ENCODE measurements around the gene ILF2.

The ILF2 gene

DNA sequence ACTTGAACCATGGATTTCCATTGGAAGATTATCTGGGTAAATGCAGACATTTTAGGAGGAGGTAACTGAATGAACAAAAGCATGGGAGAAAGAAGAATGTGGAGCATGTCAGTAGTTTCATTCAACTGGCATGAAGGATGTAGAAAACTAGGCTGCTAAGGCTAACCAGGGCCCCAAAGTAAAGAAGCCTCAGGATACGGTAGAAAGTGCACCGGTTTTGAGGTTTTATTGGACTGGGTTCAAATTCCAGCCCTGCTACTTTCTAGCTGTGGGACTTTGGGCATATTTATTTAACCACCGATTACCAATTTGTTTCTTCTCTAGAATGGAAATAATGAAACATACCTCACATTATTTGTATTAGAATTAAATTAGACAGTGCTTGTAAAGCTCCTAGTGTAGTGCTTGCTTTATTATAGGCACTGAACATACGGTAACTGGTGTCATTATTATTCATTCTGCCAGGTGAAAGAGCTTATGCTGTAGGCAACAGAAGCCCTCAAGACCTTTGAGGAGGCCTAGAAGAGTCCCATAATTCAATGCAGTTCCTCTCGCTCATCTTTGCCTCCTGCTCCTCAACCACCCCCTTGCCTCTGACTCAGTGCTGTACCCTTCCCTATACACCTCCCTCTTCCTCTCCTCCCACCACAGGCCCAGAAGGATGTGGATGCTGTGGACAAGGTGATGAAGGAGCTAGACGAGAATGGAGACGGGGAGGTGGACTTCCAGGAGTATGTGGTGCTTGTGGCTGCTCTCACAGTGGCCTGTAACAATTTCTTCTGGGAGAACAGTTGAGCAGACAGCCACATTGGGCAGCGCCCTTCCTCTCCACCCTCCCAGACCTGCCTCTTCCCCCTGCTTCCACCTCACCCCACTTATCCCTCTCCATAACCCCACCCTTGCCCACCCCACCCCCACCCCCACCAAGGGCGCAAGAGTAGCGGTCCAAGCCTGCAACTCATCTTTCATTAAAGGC, 39.5 kb downstream of the ILF2 start:
- no peak for TF ChIP-seq ZNF274 (IDR thresholded peaks at IDR 0.05; ENCODE audit: low read depth, low read length)
- H3K4me3 ChIP-seq (ENCODE audit: low read length): no peak overlapping the region

DNA sequence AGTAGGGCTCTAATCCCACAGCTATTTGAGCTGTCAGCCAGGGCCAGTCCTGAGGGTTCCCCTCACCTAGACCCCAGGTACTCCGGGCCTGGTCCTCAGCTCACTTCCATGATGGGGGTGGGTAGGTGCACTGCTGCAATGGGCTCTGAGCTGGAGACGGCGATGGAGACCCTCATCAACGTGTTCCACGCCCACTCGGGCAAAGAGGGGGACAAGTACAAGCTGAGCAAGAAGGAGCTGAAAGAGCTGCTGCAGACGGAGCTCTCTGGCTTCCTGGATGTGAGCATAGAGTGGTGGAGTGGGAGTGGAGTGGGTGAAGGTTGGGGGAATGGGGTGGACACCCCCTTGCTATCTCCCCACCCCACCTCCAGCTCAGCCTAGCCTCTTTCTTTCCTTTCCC, 40.4 kb downstream of the ILF2 start:
- TF ChIP-seq ZNF274 (IDR thresholded peaks at IDR 0.05; ENCODE audit: low read depth, low read length): no peak
- no peak overlapping the region for H3K4me3 ChIP-seq (ENCODE audit: low read length)

- TF ChIP-seq ZNF274 (IDR thresholded peaks at IDR 0.05; ENCODE audit: low read depth, low read length): no peak
- H3K4me3 ChIP-seq (ENCODE audit: low read length): no peak overlapping the region
Observed at GRCh38 chr1:153629971-153630370, 40.8 kb downstream of the ILF2 start.

DNA sequence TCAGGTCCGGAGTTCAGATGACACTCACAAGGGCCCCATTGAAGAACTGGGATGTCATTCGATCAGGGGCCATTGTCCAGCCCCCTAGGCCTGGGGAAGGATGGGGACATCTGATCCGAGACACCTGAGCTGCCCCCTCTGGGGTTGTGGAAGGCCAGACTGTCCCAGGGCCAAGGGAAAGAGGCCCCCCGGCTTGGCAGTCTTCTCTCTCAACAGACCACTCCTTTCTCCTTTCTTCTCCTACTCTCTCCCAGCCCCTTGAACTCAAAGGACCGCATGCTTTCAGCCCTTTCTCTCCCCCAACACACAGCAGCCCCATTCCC, 41.5 kb downstream of the ILF2 start:
- H3K4me3 ChIP-seq (ENCODE audit: low read length): no peak overlapping the region
- no peak for TF ChIP-seq ZNF274 (IDR thresholded peaks at IDR 0.05; ENCODE audit: low read depth, low read length)

DNA sequence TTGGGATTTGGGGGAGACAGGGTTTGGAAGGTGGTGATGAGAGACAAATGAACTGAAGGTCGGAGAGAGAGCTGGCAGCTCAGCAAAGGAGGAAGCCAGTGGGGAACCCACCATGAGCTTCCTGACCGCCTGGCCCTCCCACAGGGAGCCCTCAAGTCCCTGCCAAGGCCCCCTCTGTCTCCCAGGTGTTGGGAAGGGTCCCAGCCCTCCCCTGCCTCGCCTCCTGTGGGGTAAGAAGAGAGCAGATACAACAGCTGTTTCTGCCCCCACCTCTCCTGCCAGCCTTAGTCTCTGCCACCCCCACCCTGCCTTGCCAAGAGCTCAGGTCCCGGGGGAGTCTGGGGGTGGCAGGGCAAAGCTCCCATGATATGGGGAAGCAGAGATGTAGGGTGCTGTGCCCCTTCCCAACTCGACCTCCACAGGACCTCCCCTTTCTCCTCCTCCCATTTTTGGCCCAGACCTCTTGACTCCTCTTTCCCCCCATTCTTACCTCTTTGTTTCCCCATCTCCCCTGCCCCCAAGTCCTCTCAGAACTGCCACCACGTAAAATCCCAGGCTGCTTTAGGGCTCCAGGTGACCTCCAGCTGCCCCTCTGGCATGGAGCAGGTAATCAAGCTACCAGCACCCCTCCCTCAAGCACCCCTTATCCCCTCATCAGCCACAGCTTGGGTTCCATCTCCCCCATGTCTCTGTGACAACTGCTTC, 42.0 kb downstream of the ILF2 start:
- H3K4me3 ChIP-seq (ENCODE audit: low read length): no peak overlapping the region

DNA sequence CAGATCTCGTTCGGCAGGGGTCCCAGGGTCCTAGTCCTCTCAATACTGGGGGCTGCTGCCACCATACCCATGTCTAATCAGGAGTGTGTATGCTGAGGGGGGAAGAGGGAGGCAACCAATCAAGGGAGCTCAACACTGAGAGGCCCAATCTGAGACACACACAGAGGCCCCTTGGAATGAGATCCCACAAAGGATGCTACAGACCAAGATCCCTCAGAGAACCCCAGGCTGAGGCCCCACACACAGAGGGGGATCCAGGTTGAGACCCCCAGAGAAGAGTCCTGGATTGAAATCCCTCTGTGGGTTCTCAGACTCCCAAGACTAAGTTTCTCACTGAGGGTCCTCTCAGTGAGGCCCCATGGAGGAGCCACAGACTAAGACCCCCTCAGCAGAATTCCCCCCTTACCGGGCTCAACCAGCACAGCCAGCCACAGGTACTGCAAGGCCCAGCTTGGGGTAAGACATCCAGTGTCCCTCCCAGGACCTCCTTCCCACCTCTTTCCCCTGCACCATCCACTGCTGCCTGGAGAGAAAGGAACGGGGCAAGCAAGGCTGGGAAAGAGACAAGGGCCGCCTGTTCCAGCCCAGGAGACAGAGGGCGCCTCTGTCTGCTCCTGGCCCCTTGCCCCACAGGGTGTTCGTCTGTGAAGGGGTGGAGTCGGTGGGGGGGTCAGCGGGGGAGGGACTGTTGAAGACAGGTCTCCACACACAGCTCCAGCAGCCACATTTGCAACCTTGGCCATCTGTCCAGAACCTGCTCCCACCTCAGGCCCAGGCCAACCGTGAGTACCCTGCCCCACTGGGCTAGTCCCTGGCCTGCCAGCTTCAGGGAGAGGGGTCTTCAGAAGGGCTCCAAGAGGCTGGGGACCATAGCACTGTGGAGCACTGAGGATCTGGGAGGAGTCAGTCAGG, 42.8 kb downstream of the ILF2 start, which contains the start of gene S100A1:
Gene S100A1 (plus strand): TSS at position 720 of the 912 bp plus-strand sequence. CDS start 2,088 bp downstream, outside the sequence.
- no peak for TF ChIP-seq ZNF274 (IDR thresholded peaks at IDR 0.05; ENCODE audit: low read depth, low read length)
- H3K4me3 ChIP-seq (ENCODE audit: low read length): no peak within 1 kb of the TSS

More for the DNA sequence above, 42.0 kb downstream of the ILF2 start:
- TF ChIP-seq ZNF274 (IDR thresholded peaks at IDR 0.05; ENCODE audit: low read depth, low read length): no peak

DNA sequence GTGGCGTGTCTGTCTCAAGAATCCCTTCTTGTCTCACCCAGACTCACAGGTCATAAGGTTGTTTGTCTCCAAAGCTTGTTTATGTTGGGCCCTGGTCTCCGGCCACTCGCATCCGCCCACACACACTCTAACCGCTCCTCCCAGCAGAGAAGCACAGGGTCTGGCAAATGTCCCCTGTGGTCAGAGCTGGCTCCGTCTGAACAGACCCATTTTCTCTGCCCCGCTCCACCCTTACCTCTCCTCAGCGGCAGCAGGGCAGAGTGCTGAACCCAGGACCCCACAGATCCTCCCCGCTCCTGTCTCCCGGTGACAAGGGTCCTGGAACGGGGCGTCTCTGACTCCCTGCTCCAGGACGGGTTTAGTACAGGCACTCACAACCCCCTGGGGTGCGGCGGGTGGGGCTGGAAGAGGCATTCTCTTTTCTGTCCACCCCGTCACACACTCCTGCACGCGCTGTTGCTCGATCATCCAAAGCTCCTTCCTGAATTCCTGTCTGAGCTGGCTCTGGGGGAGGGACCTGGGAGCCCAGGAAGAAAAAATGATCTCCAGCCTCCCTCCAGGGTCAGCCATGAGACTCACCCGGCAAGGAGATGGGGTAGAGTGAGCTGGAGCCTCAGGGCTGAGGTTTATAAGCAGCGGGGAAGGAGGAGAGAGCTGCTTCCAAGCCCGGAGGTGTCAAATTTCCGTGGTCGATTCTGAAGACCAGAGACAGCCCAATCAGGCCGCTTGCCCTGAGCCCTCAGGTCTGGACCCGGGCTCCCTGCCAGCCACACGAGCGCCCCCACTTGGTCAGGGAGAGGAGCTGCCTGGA, 43.7 kb downstream of the ILF2 start, which contains the start of gene S100A13:
Gene S100A13 (minus strand): TSS at position 602 of the 811 bp plus-strand sequence. CDS start 1,033 bp downstream, outside the sequence.
- no peak within 1 kb of the TSS for H3K4me3 ChIP-seq (ENCODE audit: low read length)
- TF ChIP-seq ZNF274 (IDR thresholded peaks at IDR 0.05; ENCODE audit: low read depth, low read length): no peak

DNA sequence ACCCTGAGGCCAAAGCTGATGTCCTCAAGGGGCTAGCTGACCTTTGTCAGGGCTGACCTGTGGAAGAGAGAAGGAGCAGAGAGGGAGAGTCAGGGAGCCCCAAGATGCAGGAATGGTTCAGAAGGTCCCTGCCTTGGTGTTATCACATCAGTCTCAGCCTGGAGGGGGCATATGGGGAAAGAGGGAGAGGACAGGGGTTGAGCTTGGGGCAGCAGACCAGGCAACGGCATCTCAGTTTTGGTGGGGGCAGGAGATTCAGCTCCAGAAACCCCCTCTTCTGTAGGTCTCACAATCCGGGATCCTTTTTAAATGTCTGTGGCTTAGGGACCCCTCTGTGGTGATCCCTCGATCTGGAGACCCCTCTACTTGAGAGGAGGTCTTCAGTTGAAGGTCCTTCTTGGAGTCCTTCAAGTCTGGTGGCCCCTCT, 44.3 kb downstream of the ILF2 start:
- H3K4me3 ChIP-seq (ENCODE audit: low read length): no peak overlapping the region
- no peak for TF ChIP-seq ZNF274 (IDR thresholded peaks at IDR 0.05; ENCODE audit: low read depth, low read length)

GRCh38 chr1:153624965-153625611, 45.7 kb downstream of the ILF2 start:
- H3K4me3 ChIP-seq (ENCODE audit: low read length): no peak overlapping the region
- TF ChIP-seq ZNF274 (IDR thresholded peaks at IDR 0.05; ENCODE audit: low read depth, low read length): no peak

DNA sequence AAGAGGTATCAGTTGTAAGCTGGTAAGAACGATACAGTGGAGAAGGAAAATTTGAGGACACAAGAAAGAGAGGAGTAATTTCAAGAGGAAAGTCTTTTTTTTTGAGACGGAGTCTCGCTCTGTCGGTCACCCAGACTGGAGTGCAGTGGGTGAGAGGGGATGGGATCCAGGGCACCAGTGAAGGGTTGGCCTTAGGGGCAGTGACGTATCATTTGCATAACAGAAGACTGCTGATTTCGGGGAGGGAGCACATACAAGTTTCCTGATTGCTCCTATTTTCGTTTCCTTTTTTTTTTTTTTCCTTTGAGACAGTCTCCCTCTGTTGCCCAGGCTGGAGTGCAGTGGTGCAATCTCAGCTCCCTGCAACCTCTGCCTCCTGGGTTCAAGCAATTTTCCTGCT, 47.7 kb downstream of the ILF2 start:
- TF ChIP-seq ZNF274 (IDR thresholded peaks at IDR 0.05; ENCODE audit: low read depth, low read length): no peak
- H3K4me3 ChIP-seq (ENCODE audit: low read length): no peak overlapping the region

DNA sequence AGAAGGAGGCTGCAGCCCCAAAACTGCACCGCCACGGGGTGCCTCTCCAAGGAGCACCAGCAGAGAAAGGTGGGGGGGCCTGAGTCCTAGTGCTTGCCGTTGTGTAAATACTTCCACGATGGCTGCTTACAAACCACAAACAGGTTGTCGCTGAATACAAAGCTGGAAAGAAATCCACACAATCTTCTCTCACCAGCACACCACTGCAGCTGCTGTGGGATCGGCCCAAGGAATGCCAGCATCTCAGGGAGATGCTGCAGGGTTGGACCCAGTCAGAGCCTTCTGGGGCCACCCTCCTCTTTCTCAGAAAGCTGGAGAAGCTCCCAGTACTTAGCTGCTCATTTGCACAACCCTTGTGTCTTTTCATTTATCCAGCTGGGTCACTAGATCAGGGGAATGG, 51.6 kb downstream of the ILF2 start:
- TF ChIP-seq ZNF274 (IDR thresholded peaks at IDR 0.05; ENCODE audit: low read depth, low read length): no peak
- no peak overlapping the region for H3K4me3 ChIP-seq (ENCODE audit: low read length)

DNA sequence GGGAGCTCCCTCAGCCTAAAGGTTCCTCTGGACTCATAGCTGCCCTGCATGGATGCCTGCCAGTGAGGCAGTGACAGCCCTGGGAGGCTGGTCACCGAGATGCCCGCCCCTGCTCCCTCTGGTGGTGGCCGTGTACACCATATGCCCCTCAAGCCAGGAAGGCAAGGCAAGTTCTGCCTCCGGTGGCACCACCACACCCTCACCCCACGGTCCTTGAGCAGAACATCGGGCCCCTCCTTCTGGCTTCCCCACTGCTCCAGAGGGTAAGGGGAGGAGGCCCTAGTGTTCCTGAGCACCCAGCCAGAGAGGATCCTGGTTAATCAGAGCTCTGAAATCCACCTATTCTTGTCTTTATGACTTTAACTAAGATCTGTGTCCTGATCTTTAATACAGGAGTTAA, 53.1 kb downstream of the ILF2 start:
- no peak for TF ChIP-seq ZNF274 (IDR thresholded peaks at IDR 0.05; ENCODE audit: low read depth, low read length)
- H3K4me3 ChIP-seq (ENCODE audit: low read length): no peak overlapping the region

DNA sequence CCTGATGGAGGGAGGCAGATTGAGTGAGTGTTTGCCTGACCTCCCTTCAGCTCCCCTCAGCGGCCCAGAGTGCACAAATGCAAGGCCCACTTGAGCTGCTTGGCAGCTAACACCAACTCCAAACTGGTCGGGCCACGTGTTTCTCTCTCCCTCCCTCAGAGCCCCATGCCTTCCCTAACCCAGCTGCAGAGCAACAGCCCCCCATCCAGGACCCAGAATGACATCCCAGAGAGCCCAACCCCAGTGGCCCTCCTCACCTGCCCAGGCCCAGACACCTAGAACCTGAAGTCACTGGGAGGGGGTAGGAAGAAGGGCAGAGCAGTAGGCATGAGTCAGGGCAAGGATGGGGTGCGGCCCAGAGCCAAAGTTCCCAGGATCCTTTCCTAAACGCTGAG, 53.9 kb downstream of the ILF2 start:
- H3K4me3 ChIP-seq (ENCODE audit: low read length): no peak overlapping the region
- no peak for TF ChIP-seq ZNF274 (IDR thresholded peaks at IDR 0.05; ENCODE audit: low read depth, low read length)

All from GM08714 (cell line).